Cardiac fibroblast (primary cell): Measurements from ENCODE around the gene RIPK4.

ENCODE experiments used
- DNase-seq, 2 donors: peaks; one replicate each; pipeline versions ENCODE4 v3.0.0 to v3.0.0-alpha.2; 2010; ENCODE audit warnings: low read depth in 2 of 2
- H3K4me3 ChIP-seq, 2 donors: replicated peaks in 1 of 2; 1 replicate in 1 of 2; 2 replicates in 1 of 2; pipeline ENCODE4 v1.5.1; 2011; ENCODE audit warnings: low read depth in 2 of 2, low read length in 2 of 2, mild to moderate bottlenecking in 2 of 2, moderate library complexity in 1 of 2
- CTCF ChIP-seq: IDR thresholded peaks from one replicate; pipeline ENCODE4 v1.5.1; 2011; ENCODE audit warnings: low read depth, mild to moderate bottlenecking, low read length, inconsistent platforms

The RIPK4 gene

GRCh38 chr21:41761211-41761933 lies 5.5 kb downstream of the RIPK4 start:
- no peak for TF ChIP-seq CTCF
- DNase-seq: peak; percentile 19 to 28
- no peak overlapping the region for H3K4me3 ChIP-seq

- H3K4me3 ChIP-seq: no peak overlapping the region
- TF ChIP-seq CTCF: no peak
- DNase-seq: no peak
Observed at GRCh38 chr21:41760411-41760810, 6.4 kb downstream of the RIPK4 start.

GRCh38 chr21:41759926-41760325 lies 6.9 kb downstream of the RIPK4 start:
- no peak overlapping the region for H3K4me3 ChIP-seq
- no peak for DNase-seq
- no peak for TF ChIP-seq CTCF

GRCh38 chr21:41759214-41759840 lies 7.5 kb downstream of the RIPK4 start:
- no peak for TF ChIP-seq CTCF
- DNase-seq: no peak
- H3K4me3 ChIP-seq: no peak overlapping the region

- DNase-seq: no peak
- no peak for TF ChIP-seq CTCF
- H3K4me3 ChIP-seq: no peak overlapping the region
Observed at GRCh38 chr21:41758550-41758949, 8.3 kb downstream of the RIPK4 start.

- H3K4me3 ChIP-seq: no peak overlapping the region
- DNase-seq: no peak
- TF ChIP-seq CTCF: no peak
Observed at GRCh38 chr21:41755934-41756773, 10.7 kb downstream of the RIPK4 start.
